HEK293 (cell line): ENCODE measurements around the gene SLC35B4.

Experiments
- CTCF ChIA-PET: fragments of 350-600 bp; formaldehyde crosslinking; extraction: SDS; loops from one replicate; lab custom pipeline; 2021; ENCODE audit warnings: antibody characterized with exemption; lab: Yijun Ruan, JAX
- POLR2A ChIA-PET: fragments of 300-600 bp; formaldehyde crosslinking; extraction: SDS; loops from one replicate; lab custom pipeline; 2020; ENCODE audit warnings: antibody characterized with exemption, inconsistent platforms; lab: Yijun Ruan, JAX
- H3K27ac ChIP-seq: fragments of 200-500 bp; sonication (Bioruptor generic); 2 replicates; pipeline ENCODE4 v1.5.1; 2014; ENCODE audit warnings: low read depth, low read length, control low read depth, inconsistent platforms; ENCODE audit errors: extremely low read depth
- H3K36me3 ChIP-seq, 2 experiments: fragments of 200-500 bp in 1 of 2; sonication (Bioruptor generic) in 1 of 2; 1 replicate in 1 of 2; 2 replicates in 1 of 2; pipeline ENCODE4 v1.5.1; 2014 to 2017; ENCODE audit warnings: inconsistent platforms in 2 of 2, low read length in 2 of 2; ENCODE audit not compliant: control insufficient read depth in 2 of 2, insufficient read depth in 1 of 2
- H3K4me1 ChIP-seq: fragments of 200-500 bp; sonication (Bioruptor generic); 2 replicates; pipeline ENCODE4 v1.5.1; 2014; ENCODE audit warnings: mild to moderate bottlenecking, low read length, inconsistent platforms; ENCODE audit not compliant: control insufficient read depth, insufficient read depth
- H3K4me3 ChIP-seq: 2 replicates; pipeline ENCODE4 v1.5.1; 2011; ENCODE audit warnings: low read depth, mild to moderate bottlenecking, control low read depth, low read length, moderate library complexity
- H3K9me3 ChIP-seq: fragments of 200-500 bp; sonication (Bioruptor generic); 2 replicates; pipeline ENCODE4 v1.5.1; 2014; ENCODE audit warnings: low read depth, low read length, inconsistent platforms; ENCODE audit not compliant: control insufficient read depth, insufficient read depth
- EGR2 ChIP-seq: fragments of 450-650 bp; formaldehyde crosslinking; IDR thresholded peaks from 2 replicates; pipeline ENCODE4 v1.5.1; 2016; ENCODE audit warnings: low read depth, missing biosample characterization, missing genetic modification characterization
- KLF1 ChIP-seq: fragments of 450-650 bp; formaldehyde crosslinking; IDR thresholded peaks from 2 replicates; pipeline ENCODE4 v1.5.1; 2016; ENCODE audit warnings: missing biosample characterization, missing genetic modification characterization
- KLF16 ChIP-seq: fragments of 450-650 bp; formaldehyde crosslinking; IDR thresholded peaks from 2 replicates; pipeline ENCODE4 v1.5.1; 2017; ENCODE audit warnings: missing biosample characterization, missing genetic modification characterization
- SALL2 ChIP-seq: fragments of 450-650 bp; formaldehyde crosslinking; IDR thresholded peaks from 2 replicates; pipeline ENCODE4 v1.5.0; 2017; ENCODE audit warnings: missing biosample characterization, mild to moderate bottlenecking, missing genetic modification characterization, borderline replicate concordance
- SP7 ChIP-seq: fragments of 450-650 bp; formaldehyde crosslinking; IDR thresholded peaks from 2 replicates; pipeline ENCODE4 v1.5.1; 2016; ENCODE audit warnings: missing biosample characterization, missing genetic modification characterization
- YY2 ChIP-seq: fragments of 450-650 bp; formaldehyde crosslinking; IDR thresholded peaks from 2 replicates; pipeline ENCODE4 v1.5.1; 2016; ENCODE audit warnings: missing biosample characterization, missing genetic modification characterization
- ZFHX2 ChIP-seq: fragments of 450-650 bp; formaldehyde crosslinking; conservative IDR thresholded peaks from 2 replicates; pipeline ENCODE4 v1.5.1; 2016; ENCODE audit warnings: missing biosample characterization, missing genetic modification characterization
- ZNF114 ChIP-seq: fragments of 450-650 bp; formaldehyde crosslinking; IDR thresholded peaks from 2 replicates; pipeline ENCODE4 v1.5.0; 2017; ENCODE audit warnings: missing biosample characterization, missing genetic modification characterization
- ZNF133 ChIP-seq: fragments of 450-650 bp; formaldehyde crosslinking; IDR thresholded peaks from 2 replicates; pipeline ENCODE4 v1.5.1; 2016; ENCODE audit warnings: missing biosample characterization, missing genetic modification characterization
- ZNF184 ChIP-seq: fragments of 450-650 bp; IDR thresholded peaks from 2 replicates; pipeline ENCODE4 v1.5.1; 2018; ENCODE audit warnings: missing biosample characterization, mild to moderate bottlenecking, missing genetic modification characterization
- ZNF549 ChIP-seq: fragments of 450-650 bp; IDR thresholded peaks from 2 replicates; pipeline ENCODE4 v1.5.1; 2018; ENCODE audit warnings: missing biosample characterization, missing genetic modification characterization, mild to moderate bottlenecking, inconsistent platforms, moderate library complexity
- ZNF629 ChIP-seq: fragments of 450-650 bp; formaldehyde crosslinking; IDR thresholded peaks from 2 replicates; pipeline ENCODE4 v1.5.1; 2017; ENCODE audit warnings: missing biosample characterization, missing genetic modification characterization
- ZNF776 ChIP-seq: fragments of 450-650 bp; formaldehyde crosslinking; IDR thresholded peaks from 2 replicates; pipeline ENCODE4 v1.5.0; 2017; ENCODE audit warnings: missing biosample characterization, missing genetic modification characterization, borderline replicate concordance
- TF ChIP-seq, protein P1 (sequence below): fragments of 450-650 bp; formaldehyde crosslinking; IDR thresholded peaks from 2 replicates; pipeline ENCODE4 v1.5.1; 2017; ENCODE audit warnings: missing biosample characterization, mild to moderate bottlenecking, missing genetic modification characterization, moderate library complexity
- TF ChIP-seq, protein P2 (sequence below): fragments of 450-650 bp; formaldehyde crosslinking; IDR thresholded peaks from 2 replicates; pipeline ENCODE4 v1.5.1; 2016; ENCODE audit warnings: missing biosample characterization, missing genetic modification characterization, low read depth
- TF ChIP-seq, protein P3 (sequence below): fragments of 450-650 bp; formaldehyde crosslinking; IDR thresholded peaks from 2 replicates; pipeline ENCODE4 v1.5.1; 2016; ENCODE audit warnings: missing biosample characterization, missing genetic modification characterization
- TF ChIP-seq, protein P4 (sequence below): fragments of 450-650 bp; formaldehyde crosslinking; IDR thresholded peaks from 2 replicates; pipeline ENCODE4 v1.5.1; 2016; ENCODE audit warnings: missing biosample characterization, missing genetic modification characterization

The SLC35B4 gene

DNA sequence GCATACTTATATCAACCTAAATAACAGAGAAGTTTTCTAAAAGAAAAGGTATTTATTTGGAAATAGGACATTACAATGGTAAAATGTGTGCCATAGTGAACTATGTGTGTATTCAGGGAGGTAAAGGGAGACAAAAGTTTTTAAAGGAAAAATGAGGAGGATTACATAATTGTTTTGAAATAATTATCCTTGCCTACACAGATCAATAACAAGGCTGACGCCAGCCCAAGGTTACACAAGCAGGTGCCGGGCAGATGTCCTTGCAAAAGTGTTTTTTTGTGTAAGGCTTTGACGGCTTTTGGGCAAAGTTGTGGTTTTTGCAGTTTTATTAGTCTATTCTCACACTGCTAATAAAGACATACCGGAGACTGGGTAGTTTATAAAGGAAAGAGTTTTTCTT is 22.7 kb upstream of the SLC35B4 start:
- H3K9me3 ChIP-seq, result no peaks in the 10 kb centered on the region
- H3K4me1 ChIP-seq, result no peaks in the 10 kb centered on the region
- no peak overlapping the region for H3K4me3 ChIP-seq
- no peak for TF ChIP-seq YY2 (tag by site-specific recombination)
- TF ChIP-seq ZNF114 (tag by site-specific recombination), result no peak
- TF ChIP-seq ZNF629 (tag by site-specific recombination), result no peak
- TF ChIP-seq, protein P1, sequence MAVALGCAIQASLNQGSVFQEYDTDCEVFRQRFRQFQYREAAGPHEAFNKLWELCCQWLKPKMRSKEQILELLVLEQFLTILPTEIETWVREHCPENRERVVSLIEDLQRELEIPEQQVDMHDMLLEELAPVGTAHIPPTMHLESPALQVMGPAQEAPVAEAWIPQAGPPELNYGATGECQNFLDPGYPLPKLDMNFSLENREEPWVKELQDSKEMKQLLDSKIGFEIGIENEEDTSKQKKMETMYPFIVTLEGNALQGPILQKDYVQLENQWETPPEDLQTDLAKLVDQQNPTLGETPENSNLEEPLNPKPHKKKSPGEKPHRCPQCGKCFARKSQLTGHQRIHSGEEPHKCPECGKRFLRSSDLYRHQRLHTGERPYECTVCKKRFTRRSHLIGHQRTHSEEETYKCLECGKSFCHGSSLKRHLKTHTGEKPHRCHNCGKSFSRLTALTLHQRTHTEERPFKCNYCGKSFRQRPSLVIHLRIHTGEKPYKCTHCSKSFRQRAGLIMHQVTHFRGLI (tag by site-specific recombination), result no peak
- TF ChIP-seq ZNF776 (tag by site-specific recombination), result no peak
- ChIA-PET CTCF (interaction anchor here (0.6 kb wide), 1 partner anchor 93 kb away, joined by 3 read pairs; no protein-coding TSS in a partner anchor), POLR2A (no interaction called here)
- no peaks in the 10 kb centered on the region for H3K36me3 ChIP-seq
- no peak overlapping the region for H3K27ac ChIP-seq

DNA sequence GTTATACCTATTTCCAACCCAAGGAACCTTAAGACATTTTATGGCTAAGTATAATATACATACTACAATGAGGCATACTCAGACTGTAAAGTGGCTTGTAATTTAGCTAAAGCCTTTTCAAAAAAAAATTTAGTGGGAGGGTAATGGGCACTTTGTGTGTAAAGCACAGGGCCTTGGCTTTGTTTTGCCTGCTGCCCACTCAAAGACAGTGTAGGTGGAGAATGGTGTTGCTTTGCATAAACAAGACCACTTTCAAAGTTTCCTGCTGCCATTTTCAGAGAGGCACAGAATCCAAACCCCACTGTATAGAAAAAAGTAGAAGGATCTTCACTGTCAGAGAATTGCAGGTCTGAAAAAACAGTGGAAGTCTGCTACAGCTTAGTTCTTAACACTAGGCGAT is 21.2 kb upstream of the SLC35B4 start:
- TF ChIP-seq, protein P2, sequence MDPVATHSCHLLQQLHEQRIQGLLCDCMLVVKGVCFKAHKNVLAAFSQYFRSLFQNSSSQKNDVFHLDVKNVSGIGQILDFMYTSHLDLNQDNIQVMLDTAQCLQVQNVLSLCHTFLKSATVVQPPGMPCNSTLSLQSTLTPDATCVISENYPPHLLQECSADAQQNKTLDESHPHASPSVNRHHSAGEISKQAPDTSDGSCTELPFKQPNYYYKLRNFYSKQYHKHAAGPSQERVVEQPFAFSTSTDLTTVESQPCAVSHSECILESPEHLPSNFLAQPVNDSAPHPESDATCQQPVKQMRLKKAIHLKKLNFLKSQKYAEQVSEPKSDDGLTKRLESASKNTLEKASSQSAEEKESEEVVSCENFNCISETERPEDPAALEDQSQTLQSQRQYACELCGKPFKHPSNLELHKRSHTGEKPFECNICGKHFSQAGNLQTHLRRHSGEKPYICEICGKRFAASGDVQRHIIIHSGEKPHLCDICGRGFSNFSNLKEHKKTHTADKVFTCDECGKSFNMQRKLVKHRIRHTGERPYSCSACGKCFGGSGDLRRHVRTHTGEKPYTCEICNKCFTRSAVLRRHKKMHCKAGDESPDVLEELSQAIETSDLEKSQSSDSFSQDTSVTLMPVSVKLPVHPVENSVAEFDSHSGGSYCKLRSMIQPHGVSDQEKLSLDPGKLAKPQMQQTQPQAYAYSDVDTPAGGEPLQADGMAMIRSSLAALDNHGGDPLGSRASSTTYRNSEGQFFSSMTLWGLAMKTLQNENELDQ, result no peak
- no peak for TF ChIP-seq SP7 (tag by site-specific recombination)
- no peak for TF ChIP-seq ZNF549 (tag by site-specific recombination)
- peak; percentile 76 for TF ChIP-seq EGR2 (tag by site-specific recombination)
- TF ChIP-seq SALL2 (tag by site-specific recombination), result no peak
- TF ChIP-seq, protein P3, sequence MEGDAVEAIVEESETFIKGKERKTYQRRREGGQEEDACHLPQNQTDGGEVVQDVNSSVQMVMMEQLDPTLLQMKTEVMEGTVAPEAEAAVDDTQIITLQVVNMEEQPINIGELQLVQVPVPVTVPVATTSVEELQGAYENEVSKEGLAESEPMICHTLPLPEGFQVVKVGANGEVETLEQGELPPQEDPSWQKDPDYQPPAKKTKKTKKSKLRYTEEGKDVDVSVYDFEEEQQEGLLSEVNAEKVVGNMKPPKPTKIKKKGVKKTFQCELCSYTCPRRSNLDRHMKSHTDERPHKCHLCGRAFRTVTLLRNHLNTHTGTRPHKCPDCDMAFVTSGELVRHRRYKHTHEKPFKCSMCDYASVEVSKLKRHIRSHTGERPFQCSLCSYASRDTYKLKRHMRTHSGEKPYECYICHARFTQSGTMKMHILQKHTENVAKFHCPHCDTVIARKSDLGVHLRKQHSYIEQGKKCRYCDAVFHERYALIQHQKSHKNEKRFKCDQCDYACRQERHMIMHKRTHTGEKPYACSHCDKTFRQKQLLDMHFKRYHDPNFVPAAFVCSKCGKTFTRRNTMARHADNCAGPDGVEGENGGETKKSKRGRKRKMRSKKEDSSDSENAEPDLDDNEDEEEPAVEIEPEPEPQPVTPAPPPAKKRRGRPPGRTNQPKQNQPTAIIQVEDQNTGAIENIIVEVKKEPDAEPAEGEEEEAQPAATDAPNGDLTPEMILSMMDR (tag by site-specific recombination), result no peak
- peak; percentile 61 for TF ChIP-seq ZFHX2 (tag by site-specific recombination)
- TF ChIP-seq ZNF133 (tag by site-specific recombination), result no peak
- no peak for TF ChIP-seq ZNF629 (tag by site-specific recombination)
- TF ChIP-seq KLF16 (tag by site-specific recombination), result no peak
- Histone ChIP-seq H3K4me3 (no peak overlapping the region), H3K36me3 (no peaks in the 10 kb centered on the region), H3K9me3 (no peaks in the 10 kb centered on the region), H3K4me1 (no peaks in the 10 kb centered on the region), H3K27ac (no peak overlapping the region)
- POLR2A ChIA-PET, result no interaction called here
- CTCF ChIA-PET, result interaction anchor here (0.8 to 1.2 kb wide), 4 partner anchors 9 to 65 kb away, joined by 3 to 5 read pairs (median 4); no protein-coding TSS in a partner anchor

DNA sequence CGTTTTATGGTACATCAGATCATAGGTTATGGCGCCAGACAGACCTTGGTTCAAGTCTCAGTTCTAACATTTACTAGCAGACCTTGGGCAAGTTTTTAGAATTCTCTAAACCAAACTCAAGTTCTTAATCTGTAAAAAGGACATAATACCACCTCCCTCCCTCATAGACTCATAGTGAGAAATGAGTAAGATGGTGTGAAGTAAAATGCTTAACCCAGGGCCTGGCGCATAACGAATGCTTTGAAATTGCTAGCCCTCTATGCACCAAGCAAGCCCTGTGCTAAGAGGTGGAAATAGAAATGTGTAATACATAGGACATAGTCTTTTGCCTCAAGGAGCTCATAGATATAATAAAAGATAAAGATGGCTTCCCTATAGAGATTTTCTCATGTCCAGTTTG is 17.7 kb upstream of the SLC35B4 start:
- Histone ChIP-seq H3K4me3 (no peak overlapping the region), H3K4me1 (no peaks in the 10 kb centered on the region), H3K27ac (no peak overlapping the region), H3K36me3 (no peaks in the 10 kb centered on the region), H3K9me3 (no peaks in the 10 kb centered on the region)
- ChIA-PET CTCF (no interaction called here), POLR2A (no interaction called here)
- TF ChIP-seq ZNF184 (tag by site-specific recombination) (no peak), EGR2 (tag by site-specific recombination) (no peak), KLF1 (tag by site-specific recombination) (no peak)
- TF ChIP-seq, protein P4, sequence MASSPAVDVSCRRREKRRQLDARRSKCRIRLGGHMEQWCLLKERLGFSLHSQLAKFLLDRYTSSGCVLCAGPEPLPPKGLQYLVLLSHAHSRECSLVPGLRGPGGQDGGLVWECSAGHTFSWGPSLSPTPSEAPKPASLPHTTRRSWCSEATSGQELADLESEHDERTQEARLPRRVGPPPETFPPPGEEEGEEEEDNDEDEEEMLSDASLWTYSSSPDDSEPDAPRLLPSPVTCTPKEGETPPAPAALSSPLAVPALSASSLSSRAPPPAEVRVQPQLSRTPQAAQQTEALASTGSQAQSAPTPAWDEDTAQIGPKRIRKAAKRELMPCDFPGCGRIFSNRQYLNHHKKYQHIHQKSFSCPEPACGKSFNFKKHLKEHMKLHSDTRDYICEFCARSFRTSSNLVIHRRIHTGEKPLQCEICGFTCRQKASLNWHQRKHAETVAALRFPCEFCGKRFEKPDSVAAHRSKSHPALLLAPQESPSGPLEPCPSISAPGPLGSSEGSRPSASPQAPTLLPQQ, result no peak
